Measurements from ENCODE around the gene UTRN. TPM values are rescaled to one million over a fixed set of nuclear protein-coding genes. Genes with fewer than 3 reads are reported as not detected.

Gene UTRN
- total and polyA plus RNA-seq, 2 donors (not counting 1 experiment from before 2014, with no cell fraction given): 43.9 to 130 TPM

GRCh38 chr6:144289006-144289405, 3.9 kb downstream of the UTRN start:
- Histone ChIP-seq H3K4me3 (replicated peaks in 1 of 4; ENCODE audit: control extremely low read depth in 1 of 4, insufficient read depth in 1 of 4, low read depth in 3 of 4, low read length in 4 of 4) (no peak overlapping the region), H3K36me3 (ENCODE audit: control insufficient read depth, insufficient read depth, low read length) (no peaks in the 10 kb centered on the region), H3K9me3 (ENCODE audit: control insufficient read depth, insufficient read depth, low read depth, low read length) (no peaks in the 10 kb centered on the region), H3K27ac (ENCODE audit: insufficient read depth, low read length) (no peak overlapping the region), H3K27me3 (ENCODE audit: control insufficient read depth, insufficient read depth, low read length) (no peaks in the 10 kb centered on the region), H3K79me2 (ENCODE audit: control insufficient read depth, insufficient read depth, low read length) (peaks cover 39% of the 10 kb centered on the region), H3K4me2 (ENCODE audit: extremely low read depth, insufficient read depth, low read length) (no peak overlapping the region), H2AFZ (ENCODE audit: low read length) (no peak overlapping the region), H4K20me1 (ENCODE audit: control insufficient read depth, extremely low read depth, insufficient read depth, low read length) (no peaks in the 10 kb centered on the region), H3K4me1 (ENCODE audit: control insufficient read depth, extremely low read depth, insufficient read depth, low read length) (peaks cover 5% of the 10 kb centered on the region), H3K9ac (ENCODE audit: insufficient read depth, low read length) (no peak overlapping the region)
- no peak for TF ChIP-seq CTCF (conservative IDR thresholded peaks at IDR 0.05 in 1 of 2, IDR thresholded peaks at IDR 0.05 in 1 of 2; ENCODE audit: low read depth in 1 of 2, low read length in 2 of 2)
- DNase-seq (ENCODE audit: low read depth in 2 of 2): no peak

GRCh38 chr6:144292372-144292771, 7.2 kb downstream of the UTRN start:
- Histone ChIP-seq H3K9me3 (ENCODE audit: control insufficient read depth, insufficient read depth, low read depth, low read length) (no peaks in the 10 kb centered on the region), H3K4me2 (ENCODE audit: extremely low read depth, insufficient read depth, low read length) (no peak overlapping the region), H3K4me3 (replicated peaks in 1 of 4; ENCODE audit: control extremely low read depth in 1 of 4, insufficient read depth in 1 of 4, low read depth in 3 of 4, low read length in 4 of 4) (no peak overlapping the region), H3K4me1 (ENCODE audit: control insufficient read depth, extremely low read depth, insufficient read depth, low read length) (peaks cover 5% of the 10 kb centered on the region), H4K20me1 (ENCODE audit: control insufficient read depth, extremely low read depth, insufficient read depth, low read length) (no peaks in the 10 kb centered on the region), H3K9ac (ENCODE audit: insufficient read depth, low read length) (no peak overlapping the region), H3K36me3 (ENCODE audit: control insufficient read depth, insufficient read depth, low read length) (peaks cover 4% of the 10 kb centered on the region), H3K27me3 (ENCODE audit: control insufficient read depth, insufficient read depth, low read length) (no peaks in the 10 kb centered on the region), H2AFZ (ENCODE audit: low read length) (no peak overlapping the region), H3K79me2 (ENCODE audit: control insufficient read depth, insufficient read depth, low read length) (peaks cover 49% of the 10 kb centered on the region), H3K27ac (ENCODE audit: insufficient read depth, low read length) (no peak overlapping the region)
- DNase-seq (ENCODE audit: low read depth in 2 of 2): no peak
- TF ChIP-seq CTCF (conservative IDR thresholded peaks at IDR 0.05 in 1 of 2, IDR thresholded peaks at IDR 0.05 in 1 of 2; ENCODE audit: low read depth in 1 of 2, low read length in 2 of 2): no peak
- TF ChIP-seq EZH2 (IDR thresholded peaks at IDR 0.05; ENCODE audit: low read length, missing control alignments): no peak

GRCh38 chr6:144294016-144294415, 8.9 kb downstream of the UTRN start:
- DNase-seq (ENCODE audit: low read depth in 2 of 2): peak; percentile 91 to 94
- TF ChIP-seq CTCF (conservative IDR thresholded peaks at IDR 0.05 in 1 of 2, IDR thresholded peaks at IDR 0.05 in 1 of 2; ENCODE audit: low read depth in 1 of 2, low read length in 2 of 2): no peak
- no peak for TF ChIP-seq EZH2 (IDR thresholded peaks at IDR 0.05; ENCODE audit: low read length, missing control alignments)
- Histone ChIP-seq H3K79me2 (ENCODE audit: control insufficient read depth, insufficient read depth, low read length) (peaks cover 37% of the 10 kb centered on the region), H4K20me1 (ENCODE audit: control insufficient read depth, extremely low read depth, insufficient read depth, low read length) (no peaks in the 10 kb centered on the region), H3K4me3 (replicated peaks in 1 of 4; ENCODE audit: control extremely low read depth in 1 of 4, insufficient read depth in 1 of 4, low read depth in 3 of 4, low read length in 4 of 4) (no peak overlapping the region), H3K9ac (ENCODE audit: insufficient read depth, low read length) (no peak overlapping the region), H2AFZ (ENCODE audit: low read length) (no peak overlapping the region), H3K27ac (ENCODE audit: insufficient read depth, low read length) (peak overlapping the region; percentile 46), H3K9me3 (ENCODE audit: control insufficient read depth, insufficient read depth, low read depth, low read length) (no peaks in the 10 kb centered on the region), H3K27me3 (ENCODE audit: control insufficient read depth, insufficient read depth, low read length) (no peaks in the 10 kb centered on the region), H3K4me2 (ENCODE audit: extremely low read depth, insufficient read depth, low read length) (no peak overlapping the region), H3K36me3 (ENCODE audit: control insufficient read depth, insufficient read depth, low read length) (peaks cover 4% of the 10 kb centered on the region), H3K4me1 (ENCODE audit: control insufficient read depth, extremely low read depth, insufficient read depth, low read length) (peaks cover 5% of the 10 kb centered on the region)
